Naive B cell (primary cell): ENCODE measurements around the gene GATM. TPM values are rescaled to one million over a fixed set of nuclear protein-coding genes. Genes with fewer than 3 reads are reported as not detected.
A peak's percentile ranks its signal among the peaks of the same experiment; 100 is the strongest.

Experiments used
- ATAC-seq, 2 donors: fragments of 150-1000 bp; cut with Tn5 transposase; 2 replicates each; pipeline ENCODE4 v1.10.0; 2021; ENCODE audit warnings: low read depth in 2 of 2, mild to moderate bottlenecking in 2 of 2, moderate library complexity in 2 of 2
- DNase-seq: peaks from one replicate; pipeline ENCODE4 v3.0.0; 2022
- H3K27ac Mint-ChIP-seq, 6 donors: one replicate each; pipeline ENCODE4 v1.8.0; 2020 to 2022; ENCODE audit warnings: mild to moderate bottlenecking in 6 of 6, mixed read lengths in 6 of 6, moderate library complexity in 5 of 6, inconsistent platforms in 2 of 6
- H3K27me3 Mint-ChIP-seq, 3 donors: one replicate each; pipeline ENCODE4 v1.8.0; 2021 to 2022; ENCODE audit warnings: mixed read lengths in 3 of 3, mild to moderate bottlenecking in 1 of 3
- H3K36me3 Mint-ChIP-seq, 2 donors: one replicate each; pipeline ENCODE4 v1.8.0; 2020 to 2022; ENCODE audit warnings: mixed read lengths in 2 of 2, inconsistent platforms in 1 of 2, mild to moderate bottlenecking in 1 of 2
- H3K4me1 Mint-ChIP-seq, 3 donors: one replicate each; pipeline ENCODE4 v1.8.0; 2020 to 2022; ENCODE audit warnings: mixed read lengths in 3 of 3, inconsistent platforms in 1 of 3, mild to moderate bottlenecking in 1 of 3, moderate library complexity in 1 of 3
- H3K4me3 Mint-ChIP-seq, 8 donors: one replicate each; pipeline ENCODE4 v1.8.0; 2020 to 2022; ENCODE audit warnings: mild to moderate bottlenecking in 8 of 8, mixed read lengths in 8 of 8, moderate library complexity in 8 of 8, inconsistent platforms in 2 of 8
- H3K9me3 Mint-ChIP-seq, 7 donors: one replicate each; pipeline ENCODE4 v1.8.0; 2020 to 2022; ENCODE audit warnings: mixed read lengths in 7 of 7, mild to moderate bottlenecking in 5 of 7, inconsistent platforms in 2 of 7, moderate library complexity in 1 of 7
- polyA plus RNA-seq, 6 donors: library from polyadenylated mRNA; unstranded; fragments of 300-500 nt; fragmentation: Illumina TruSeq; gene quantifications; one replicate each; pipeline ENCODE4 v1.2.3, GENCODE V29; 2021; ENCODE audit warnings: low read depth in 6 of 6

The GATM gene, protein sequence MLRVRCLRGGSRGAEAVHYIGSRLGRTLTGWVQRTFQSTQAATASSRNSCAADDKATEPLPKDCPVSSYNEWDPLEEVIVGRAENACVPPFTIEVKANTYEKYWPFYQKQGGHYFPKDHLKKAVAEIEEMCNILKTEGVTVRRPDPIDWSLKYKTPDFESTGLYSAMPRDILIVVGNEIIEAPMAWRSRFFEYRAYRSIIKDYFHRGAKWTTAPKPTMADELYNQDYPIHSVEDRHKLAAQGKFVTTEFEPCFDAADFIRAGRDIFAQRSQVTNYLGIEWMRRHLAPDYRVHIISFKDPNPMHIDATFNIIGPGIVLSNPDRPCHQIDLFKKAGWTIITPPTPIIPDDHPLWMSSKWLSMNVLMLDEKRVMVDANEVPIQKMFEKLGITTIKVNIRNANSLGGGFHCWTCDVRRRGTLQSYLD
- 10 to 100 TPM in 3 of 6 donors, 1 to 10 TPM in 3; 1.9 to 26.7 (median 12.0) TPM for polyA plus RNA-seq

DNA sequence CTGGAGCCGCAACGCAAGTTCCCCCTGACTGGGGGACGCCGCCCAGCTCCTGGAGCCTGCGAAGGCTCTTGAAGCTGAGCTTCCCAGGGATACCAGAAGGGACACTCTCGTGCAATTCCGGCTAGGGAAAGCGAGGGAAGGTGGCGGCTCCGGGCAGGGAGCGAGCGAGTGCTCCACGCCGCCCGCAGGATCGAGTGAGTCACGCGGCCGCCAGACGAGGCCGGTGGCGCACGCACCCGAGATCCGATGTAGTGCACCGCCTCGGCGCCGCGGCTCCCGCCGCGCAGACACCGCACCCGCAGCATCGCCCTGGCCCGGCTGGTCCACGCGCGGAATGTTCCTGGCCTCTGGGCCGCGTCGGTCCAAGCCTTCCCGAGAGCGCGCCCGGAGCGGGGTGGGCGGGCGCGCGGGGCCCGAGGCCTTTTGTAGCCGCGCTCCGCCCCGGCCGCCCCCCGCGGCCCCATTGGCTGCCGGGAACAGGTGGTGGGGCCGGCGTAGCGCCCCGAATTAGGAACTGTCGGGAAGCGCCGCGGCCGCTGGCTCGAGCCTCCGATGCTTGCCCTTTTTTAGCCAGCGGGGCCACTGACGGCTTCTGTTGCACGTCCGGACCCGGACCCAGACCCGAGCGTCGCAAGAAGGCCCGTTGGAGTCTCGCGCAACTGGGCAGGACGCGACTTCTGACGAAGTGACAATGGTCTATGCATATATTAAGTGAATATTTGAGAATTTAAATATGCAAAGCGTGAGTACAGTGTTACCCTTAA is at the start of gene GATM:
Gene GATM (minus strand): TSS at position 396 of the 764 bp plus-strand sequence. CDS start 91 bp downstream, at position 305.
- DNase-seq = peak; percentile 70
- Mint-ChIP-seq H3K27ac (peak within 1 kb of the TSS; percentile 19 to 95 (median 93)), H3K4me3 (peak within 1 kb of the TSS; percentile 75 to 95 (median 90)), H3K27me3 (peaks cover 0 to 47% (median 43%) of the 10 kb centered on the region in 3 donors), H3K9me3 (no peaks in the 10 kb centered on the region), H3K36me3 (peaks cover 0 to 13% of the 10 kb centered on the region in 2 donors), H3K4me1 (peaks cover 16 to 32% (median 19%) of the 10 kb centered on the region in 3 donors)
- peak; percentile 78 to 85 for ATAC-seq

DNA sequence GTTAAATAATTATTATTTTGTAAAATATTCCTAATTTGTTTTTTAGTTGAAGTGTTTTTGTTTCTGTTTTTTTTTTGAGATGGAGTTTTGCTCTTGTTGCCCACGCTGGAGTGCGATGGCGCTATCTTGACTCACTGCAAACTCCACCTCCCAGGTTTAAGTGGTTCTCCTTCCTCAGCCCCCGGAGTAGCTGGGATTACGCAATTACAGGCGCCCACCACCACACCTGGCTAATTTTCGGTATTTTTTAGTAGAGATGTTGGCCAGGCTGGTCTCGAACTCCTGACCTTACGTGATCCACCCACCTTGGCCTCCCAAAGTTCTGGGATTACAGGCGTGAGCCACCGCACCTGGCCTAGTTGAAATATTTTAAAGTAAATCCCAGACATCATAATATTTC is 48.7 kb upstream of the GATM start:
- Mint-ChIP-seq H3K27me3 (peaks cover 0 to under 1% (median 0%) of the 10 kb centered on the region in 3 donors), H3K4me1 (peaks cover 3 to 4% (median 4%) of the 10 kb centered on the region in 3 donors), H3K9me3 (no peaks in the 10 kb centered on the region), H3K4me3 (no peak overlapping the region), H3K36me3 (peaks cover 0 to 5% of the 10 kb centered on the region in 2 donors), H3K27ac (no peak overlapping the region)
- no peak for DNase-seq
- ATAC-seq = no peak

DNA sequence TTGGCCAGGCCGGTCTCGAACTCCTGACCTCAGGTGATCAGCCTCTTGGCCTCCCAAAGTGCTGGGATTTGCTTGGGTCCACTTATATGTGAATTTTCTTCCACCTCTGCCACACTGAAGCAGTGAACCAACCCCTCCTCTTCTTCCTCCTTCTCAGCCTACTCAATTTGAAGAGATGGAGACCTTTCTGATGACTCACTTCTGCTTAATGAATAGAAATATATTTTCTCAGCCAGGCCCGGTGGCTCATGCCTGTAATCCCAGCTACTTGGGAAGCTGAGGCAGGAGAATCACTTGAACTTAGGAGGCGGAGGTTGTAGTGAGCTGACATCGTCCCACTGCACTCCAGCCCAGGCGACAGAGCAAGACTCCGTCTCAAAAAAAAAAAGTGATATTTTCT is 46.8 kb upstream of the GATM start:
- Mint-ChIP-seq H3K9me3 (no peaks in the 10 kb centered on the region), H3K27me3 (no peaks in the 10 kb centered on the region), H3K4me1 (peaks cover 3 to 4% (median 3%) of the 10 kb centered on the region in 3 donors), H3K27ac (peak overlapping the region in 1 of 6 donors; percentile 21), H3K36me3 (peaks cover 3 to 8% of the 10 kb centered on the region in 2 donors), H3K4me3 (peak overlapping the region in 1 of 8 donors; percentile 2)
- DNase-seq (no peak), ATAC-seq (no peak)

DNA sequence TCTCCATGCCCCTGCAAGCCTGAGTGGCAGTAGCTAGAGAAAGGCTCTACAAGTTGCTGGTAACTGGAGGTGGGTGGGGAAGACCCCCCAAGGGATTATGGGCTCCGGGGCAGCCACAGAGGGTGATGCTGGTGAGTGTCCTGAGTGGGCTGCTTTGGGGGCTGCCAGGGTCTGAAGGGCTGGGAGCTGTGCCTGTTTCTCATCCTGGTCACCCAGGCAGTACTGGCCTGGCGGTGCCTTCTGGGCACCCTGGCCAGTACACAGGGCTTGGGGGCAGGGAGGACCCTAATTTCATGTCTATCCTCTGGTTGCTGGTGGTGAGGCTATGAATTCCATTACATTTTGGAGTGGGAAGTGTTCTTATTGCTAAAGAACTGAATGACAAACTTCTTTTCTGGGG is 46.1 kb upstream of the GATM start:
- H3K27me3 Mint-ChIP-seq = no peaks in the 10 kb centered on the region
- no peaks in the 10 kb centered on the region for H3K9me3 Mint-ChIP-seq
- ATAC-seq (no peak), DNase-seq (no peak)
- peaks cover 0 to 4% (median 0%) of the 10 kb centered on the region in 3 donors for H3K4me1 Mint-ChIP-seq
- H3K36me3 Mint-ChIP-seq = peaks cover 7 to 9% of the 10 kb centered on the region in 2 donors
- no peak overlapping the region for H3K4me3 Mint-ChIP-seq
- H3K27ac Mint-ChIP-seq = peak overlapping the region in 1 of 6 donors; percentile 22

DNA sequence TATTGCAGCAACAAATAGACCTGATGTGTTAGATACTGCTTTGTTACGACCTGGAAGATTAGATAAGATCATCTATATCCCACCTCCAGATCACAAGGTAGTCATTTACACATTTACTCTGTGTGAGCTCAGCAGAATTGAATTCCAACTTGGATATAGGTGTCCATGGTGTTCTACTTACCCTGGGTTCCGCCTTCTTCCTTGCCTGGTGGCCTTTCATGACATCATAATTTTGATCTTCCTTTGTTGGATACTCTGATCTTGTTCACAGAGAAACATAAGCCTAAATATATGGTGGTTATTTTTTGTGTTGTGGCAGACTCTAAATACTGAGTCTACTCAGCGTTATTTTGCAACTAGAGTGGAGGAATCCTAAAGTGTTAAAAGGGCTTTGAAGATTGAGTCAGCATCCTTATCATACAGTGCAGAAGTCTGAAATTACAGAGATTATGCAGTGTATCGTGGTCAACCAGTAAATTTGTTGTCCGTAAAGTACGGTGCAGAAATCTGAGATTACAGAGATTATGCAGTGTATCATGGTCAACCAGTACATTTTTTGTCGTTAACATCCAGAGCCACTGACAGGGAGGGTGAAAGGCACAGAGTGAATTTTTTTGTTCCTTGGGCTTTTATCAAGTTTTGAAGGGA is 39.1 kb upstream of the GATM start:
- ATAC-seq = no peak
- Mint-ChIP-seq H3K36me3 (peaks cover 33 to 46% of the 10 kb centered on the region in 2 donors), H3K27ac (no peak overlapping the region)

DNA sequence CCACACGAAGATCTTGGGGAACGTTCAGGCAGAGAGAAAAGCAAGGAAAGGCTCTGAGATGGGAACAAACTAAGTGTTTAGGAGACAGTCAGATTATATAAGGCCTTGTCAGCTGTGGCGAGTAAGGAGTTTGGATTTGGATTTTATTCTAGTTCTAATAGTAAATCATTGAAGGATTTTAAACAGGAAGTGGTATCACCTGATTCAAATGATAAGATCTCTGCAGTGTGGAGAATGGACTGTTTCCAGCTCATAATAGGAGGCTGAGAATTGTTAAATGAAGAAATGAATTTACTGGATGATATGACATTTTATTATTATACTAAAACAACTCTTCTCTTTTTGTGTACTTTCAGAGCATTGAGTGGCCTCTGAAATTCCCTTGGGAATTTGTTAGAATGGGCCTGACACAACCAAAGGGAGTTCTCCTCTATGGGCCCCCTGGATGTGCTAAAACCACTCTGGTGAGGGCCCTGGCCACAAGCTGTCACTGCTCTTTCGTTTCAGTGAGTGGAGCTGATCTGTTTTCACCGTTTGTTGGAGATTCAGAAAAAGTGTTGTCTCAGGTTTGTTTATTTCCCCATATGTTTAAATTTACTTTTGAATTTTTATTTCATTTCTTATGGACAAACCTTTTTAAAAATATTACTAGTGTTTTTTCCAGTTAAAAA is 36.0 kb upstream of the GATM start:
- DNase-seq (no peak), ATAC-seq (no peak)
- Mint-ChIP-seq H3K27me3 (no peaks in the 10 kb centered on the region), H3K4me1 (peaks cover 16 to 24% (median 21%) of the 10 kb centered on the region in 3 donors), H3K27ac (peak overlapping the region in 5 of 6 donors; percentile 18 to 92 (median 57)), H3K4me3 (no peak overlapping the region), H3K36me3 (peaks cover 34 to 42% of the 10 kb centered on the region in 2 donors), H3K9me3 (no peaks in the 10 kb centered on the region)

More for the DNA sequence above, 39.1 kb upstream of the GATM start:
- no peaks in the 10 kb centered on the region for H3K9me3 Mint-ChIP-seq
- no peaks in the 10 kb centered on the region for H3K27me3 Mint-ChIP-seq
- peaks cover 16 to 21% (median 20%) of the 10 kb centered on the region in 3 donors for H3K4me1 Mint-ChIP-seq
- DNase-seq = no peak
- no peak overlapping the region for H3K4me3 Mint-ChIP-seq

DNA sequence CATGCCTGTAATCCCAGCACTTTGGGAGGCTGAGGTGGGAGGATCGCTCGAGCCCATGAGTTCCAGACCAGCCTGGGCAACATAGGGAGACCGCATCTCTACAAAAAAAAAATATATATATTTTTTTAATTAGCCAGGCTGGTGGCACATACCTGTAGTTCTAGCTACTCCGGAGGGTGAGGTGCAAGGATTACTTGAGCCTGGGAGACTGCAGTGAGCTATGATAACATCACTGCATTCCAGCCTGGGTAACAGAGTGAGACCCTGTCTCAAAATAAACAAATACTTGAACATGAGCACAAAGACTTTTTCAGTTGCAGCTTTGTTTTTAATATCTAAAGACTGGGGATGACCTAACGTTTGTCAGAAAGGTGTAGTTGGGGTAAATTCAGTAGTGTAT is 31.3 kb upstream of the GATM start:
- Mint-ChIP-seq H3K9me3 (no peaks in the 10 kb centered on the region), H3K27ac (peak overlapping the region in 1 of 6 donors; percentile 93), H3K4me1 (peaks cover 23 to 34% (median 27%) of the 10 kb centered on the region in 3 donors), H3K4me3 (no peak overlapping the region), H3K36me3 (peaks cover 23 to 36% of the 10 kb centered on the region in 2 donors), H3K27me3 (no peaks in the 10 kb centered on the region)
- ATAC-seq (no peak), DNase-seq (no peak)

DNA sequence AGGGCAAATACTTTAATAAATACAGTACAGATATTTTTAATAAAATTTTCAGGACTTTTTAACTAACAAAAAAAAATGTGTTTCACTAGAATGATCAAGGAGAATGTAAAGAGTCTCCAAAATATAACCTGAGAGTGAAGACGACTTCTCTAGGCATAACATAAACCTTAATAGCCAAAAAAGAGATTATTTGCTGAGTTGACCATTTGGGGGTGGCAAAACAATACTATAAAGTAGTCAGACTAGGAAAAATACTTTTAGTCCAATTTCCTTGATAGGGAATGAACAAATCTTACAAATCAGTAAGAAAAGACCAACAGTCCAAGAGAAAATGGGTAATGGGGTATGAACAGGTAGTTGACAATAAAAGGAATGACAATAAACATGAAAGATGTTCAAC is 29.4 kb upstream of the GATM start:
- H3K4me3 Mint-ChIP-seq = no peak overlapping the region
- DNase-seq (no peak), ATAC-seq (no peak)
- no peaks in the 10 kb centered on the region for H3K27me3 Mint-ChIP-seq
- no peak overlapping the region for H3K27ac Mint-ChIP-seq
- no peaks in the 10 kb centered on the region for H3K9me3 Mint-ChIP-seq
- H3K4me1 Mint-ChIP-seq = peaks cover 15 to 24% (median 23%) of the 10 kb centered on the region in 3 donors
- peaks cover 9 to 25% of the 10 kb centered on the region in 2 donors for H3K36me3 Mint-ChIP-seq

DNA sequence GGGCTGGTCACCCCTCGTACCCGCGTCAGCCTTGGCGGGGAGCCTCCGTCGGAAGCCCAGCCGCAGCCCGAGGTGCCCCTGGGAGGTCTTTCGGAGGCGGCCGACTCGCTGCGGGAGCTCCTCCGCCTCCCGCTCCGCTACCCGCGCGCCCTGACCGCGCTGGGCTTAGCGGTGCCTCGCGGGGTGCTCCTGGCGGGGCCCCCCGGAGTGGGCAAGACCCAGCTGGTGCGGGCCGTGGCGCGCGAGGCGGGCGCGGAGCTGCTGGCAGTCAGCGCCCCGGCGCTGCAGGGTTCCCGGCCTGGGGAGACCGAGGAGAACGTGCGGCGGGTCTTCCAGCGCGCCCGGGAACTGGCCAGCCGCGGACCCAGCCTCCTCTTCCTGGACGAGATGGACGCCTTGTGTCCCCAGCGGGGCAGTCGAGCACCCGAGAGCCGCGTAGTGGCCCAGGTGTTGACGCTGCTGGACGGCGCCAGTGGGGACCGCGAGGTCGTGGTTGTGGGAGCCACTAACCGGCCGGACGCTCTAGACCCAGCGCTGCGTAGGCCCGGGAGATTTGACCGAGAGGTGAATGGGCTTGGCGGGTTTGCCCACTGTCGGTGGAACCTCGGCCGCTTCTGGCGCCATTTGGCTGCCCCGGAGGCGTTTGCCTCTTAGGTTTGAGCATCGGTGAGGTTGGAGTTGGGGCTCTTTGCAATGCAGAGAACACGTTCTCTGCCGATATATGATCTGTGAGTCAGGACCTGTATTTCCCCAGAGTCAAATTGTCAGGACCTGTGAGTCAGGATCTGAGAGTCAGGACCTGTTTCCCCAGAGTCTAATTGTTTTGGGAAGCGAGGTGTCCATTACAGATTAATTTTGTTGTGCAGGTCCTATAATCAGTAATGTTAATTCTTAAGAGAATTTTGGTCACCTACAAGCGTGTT is 24.9 kb upstream of the GATM start:
- H3K9me3 Mint-ChIP-seq = no peaks in the 10 kb centered on the region
- peaks cover 20 to 33% (median 30%) of the 10 kb centered on the region in 3 donors for H3K4me1 Mint-ChIP-seq
- H3K27me3 Mint-ChIP-seq = no peaks in the 10 kb centered on the region
- H3K4me3 Mint-ChIP-seq = peak overlapping the region; percentile 85 to 99 (median 94)
- H3K36me3 Mint-ChIP-seq = peaks cover 9 to 13% of the 10 kb centered on the region in 2 donors
- peak in 1 of 2 donors; percentile 0 for ATAC-seq
- DNase-seq = no peak
- peak overlapping the region; percentile 28 to 90 (median 52) for H3K27ac Mint-ChIP-seq

DNA sequence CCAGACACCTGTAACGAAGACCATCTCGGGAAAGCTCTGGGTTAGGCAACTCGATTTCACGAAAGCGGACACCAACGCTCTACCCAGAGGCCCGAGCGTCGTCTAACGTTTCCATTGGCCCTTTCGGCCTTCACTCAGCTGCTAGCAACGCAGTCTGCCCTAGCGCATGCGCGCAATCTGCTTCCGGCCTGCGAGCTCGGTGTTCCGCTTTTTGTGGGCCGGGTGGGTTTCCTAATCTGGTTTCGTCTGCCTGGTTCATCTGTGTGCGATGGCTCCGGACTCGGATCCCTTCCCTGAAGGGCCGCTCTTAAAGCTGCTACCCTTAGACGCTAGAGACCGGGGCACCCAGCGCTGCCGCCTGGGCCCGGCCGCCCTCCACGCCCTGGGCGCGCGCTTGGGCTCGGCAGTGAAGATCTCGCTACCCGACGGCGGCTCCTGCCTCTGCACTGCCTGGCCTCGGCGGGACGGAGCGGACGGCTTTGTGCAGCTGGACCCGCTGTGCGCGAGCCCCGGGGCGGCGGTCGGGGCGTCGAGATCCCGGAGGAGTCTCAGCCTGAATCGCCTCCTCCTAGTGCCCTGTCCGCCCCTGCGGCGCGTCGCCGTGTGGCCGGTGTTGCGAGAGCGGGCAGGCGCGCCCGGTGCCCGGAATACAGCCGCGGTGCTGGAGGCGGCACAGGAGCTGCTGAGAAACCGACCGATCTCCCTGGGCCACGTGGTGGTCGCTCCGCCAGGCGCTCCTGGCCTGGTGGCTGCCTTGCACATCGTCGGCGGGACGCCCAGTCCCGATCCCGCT is 24.0 kb upstream of the GATM start:
- Mint-ChIP-seq H3K4me1 (peaks cover 20 to 33% (median 30%) of the 10 kb centered on the region in 3 donors), H3K27me3 (peaks cover 0 to 3% (median 0%) of the 10 kb centered on the region in 3 donors), H3K27ac (peak overlapping the region; percentile 86 to 99 (median 94)), H3K4me3 (peak overlapping the region; percentile 85 to 99 (median 94)), H3K36me3 (peaks cover 8 to 9% of the 10 kb centered on the region in 2 donors), H3K9me3 (no peaks in the 10 kb centered on the region)
- ATAC-seq (peak; percentile 89 to 91), DNase-seq (peak; percentile 97)

DNA sequence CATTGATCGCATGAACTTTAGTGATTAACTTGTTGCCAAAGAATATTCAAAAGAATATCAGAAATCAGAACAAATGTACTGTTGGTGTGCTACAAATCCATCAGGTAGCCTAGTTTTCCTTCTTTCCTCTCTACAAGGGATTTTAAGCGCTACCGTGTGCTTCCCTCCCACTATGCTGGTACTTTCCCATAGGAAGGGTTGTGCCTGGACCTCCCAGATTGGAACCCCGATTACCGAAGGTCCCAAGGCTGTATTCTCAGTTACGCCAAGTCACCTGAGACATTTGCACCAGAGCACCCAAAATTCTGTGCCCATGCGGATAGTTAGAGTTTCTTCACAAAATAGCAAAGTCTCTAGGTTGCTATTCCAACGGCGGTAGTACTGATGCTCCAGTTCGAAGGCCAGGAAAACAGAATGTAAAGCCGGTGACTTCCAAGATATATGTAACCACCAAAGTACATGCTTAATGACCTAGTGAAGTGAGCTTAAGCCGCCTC is 23.4 kb upstream of the GATM start:
- H3K27ac Mint-ChIP-seq = peak overlapping the region; percentile 86 to 99 (median 94)
- ATAC-seq = peak; percentile 2 to 3
- H3K9me3 Mint-ChIP-seq = no peaks in the 10 kb centered on the region
- H3K27me3 Mint-ChIP-seq = peaks cover 0 to 9% (median 0%) of the 10 kb centered on the region in 3 donors
- DNase-seq = no peak
- H3K36me3 Mint-ChIP-seq = peaks cover 4 to 9% of the 10 kb centered on the region in 2 donors
- peak overlapping the region; percentile 85 to 99 (median 94) for H3K4me3 Mint-ChIP-seq
- peaks cover 20 to 33% (median 26%) of the 10 kb centered on the region in 3 donors for H3K4me1 Mint-ChIP-seq
